ENCODE data around the gene ASXL1.

DNA sequence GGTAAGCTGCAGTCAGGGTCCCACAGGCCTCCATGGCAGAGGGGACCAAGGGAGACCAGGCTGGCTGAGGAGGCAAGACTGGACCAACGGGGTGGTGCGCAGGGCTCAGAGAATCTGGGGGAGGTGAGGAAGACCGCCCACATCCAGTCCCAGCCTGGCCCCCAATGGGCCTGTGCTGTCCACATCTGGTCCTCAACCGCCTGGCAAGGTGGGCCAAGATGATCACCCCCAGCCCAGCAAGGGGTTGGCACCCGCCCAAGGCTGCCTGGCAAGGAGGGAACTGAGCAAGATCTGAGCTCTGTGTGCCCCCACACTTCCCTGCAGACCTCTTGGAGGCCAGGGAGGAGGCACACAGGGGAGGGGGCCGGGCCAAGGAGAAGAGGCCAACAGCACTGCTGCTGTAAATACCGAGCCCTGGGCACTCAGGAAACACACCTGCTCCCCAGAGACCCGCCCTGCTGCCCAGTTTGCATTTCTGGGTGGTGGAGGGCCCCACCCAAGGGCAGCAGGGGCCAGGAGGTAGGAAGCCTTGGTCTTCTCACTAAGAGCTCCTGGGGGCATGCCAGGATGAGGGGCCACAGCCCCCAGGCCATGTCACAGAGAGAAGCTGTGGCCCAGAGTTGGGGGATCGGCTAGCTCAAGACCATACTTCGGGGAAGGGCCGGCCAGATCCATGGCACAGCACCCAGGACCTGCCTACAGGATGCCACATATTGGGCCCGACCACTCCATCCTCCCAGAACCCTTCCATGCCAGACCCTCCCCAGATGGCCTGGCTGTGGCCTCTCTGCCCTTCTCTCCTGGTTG lies 109.6 kb downstream of the ASXL1 start:
- no peak for TF ChIP-seq MEIS2 (IDR thresholded peaks at IDR 0.05; ENCODE audit: partially characterized antibody)
- TF ChIP-seq ZNF253 (CRISPR knock-in tag; conservative IDR thresholded peaks at IDR 0.05) = no peak
- TF ChIP-seq, protein P1, sequence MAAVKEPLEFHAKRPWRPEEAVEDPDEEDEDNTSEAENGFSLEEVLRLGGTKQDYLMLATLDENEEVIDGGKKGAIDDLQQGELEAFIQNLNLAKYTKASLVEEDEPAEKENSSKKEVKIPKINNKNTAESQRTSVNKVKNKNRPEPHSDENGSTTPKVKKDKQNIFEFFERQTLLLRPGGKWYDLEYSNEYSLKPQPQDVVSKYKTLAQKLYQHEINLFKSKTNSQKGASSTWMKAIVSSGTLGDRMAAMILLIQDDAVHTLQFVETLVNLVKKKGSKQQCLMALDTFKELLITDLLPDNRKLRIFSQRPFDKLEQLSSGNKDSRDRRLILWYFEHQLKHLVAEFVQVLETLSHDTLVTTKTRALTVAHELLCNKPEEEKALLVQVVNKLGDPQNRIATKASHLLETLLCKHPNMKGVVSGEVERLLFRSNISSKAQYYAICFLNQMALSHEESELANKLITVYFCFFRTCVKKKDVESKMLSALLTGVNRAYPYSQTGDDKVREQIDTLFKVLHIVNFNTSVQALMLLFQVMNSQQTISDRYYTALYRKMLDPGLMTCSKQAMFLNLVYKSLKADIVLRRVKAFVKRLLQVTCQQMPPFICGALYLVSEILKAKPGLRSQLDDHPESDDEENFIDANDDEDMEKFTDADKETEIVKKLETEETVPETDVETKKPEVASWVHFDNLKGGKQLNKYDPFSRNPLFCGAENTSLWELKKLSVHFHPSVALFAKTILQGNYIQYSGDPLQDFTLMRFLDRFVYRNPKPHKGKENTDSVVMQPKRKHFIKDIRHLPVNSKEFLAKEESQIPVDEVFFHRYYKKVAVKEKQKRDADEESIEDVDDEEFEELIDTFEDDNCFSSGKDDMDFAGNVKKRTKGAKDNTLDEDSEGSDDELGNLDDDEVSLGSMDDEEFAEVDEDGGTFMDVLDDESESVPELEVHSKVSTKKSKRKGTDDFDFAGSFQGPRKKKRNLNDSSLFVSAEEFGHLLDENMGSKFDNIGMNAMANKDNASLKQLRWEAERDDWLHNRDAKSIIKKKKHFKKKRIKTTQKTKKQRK (IDR thresholded peaks at IDR 0.05; ENCODE audit: borderline replicate concordance, low read depth, low read length) = no peak
